AG04449 (cell line): Measurements from ENCODE around the gene CCDC85A.

Experiments
- CTCF ChIA-PET: fragments of 350-600 bp; formaldehyde crosslinking; extraction: SDS; loops from one replicate; lab custom pipeline; 2021; ENCODE audit warnings: antibody characterized with exemption; lab: Yijun Ruan, JAX
- POLR2A ChIA-PET: fragments of 400-600, 350-600 bp; formaldehyde crosslinking; extraction: SDS; loops from one replicate; lab custom pipeline; 2020; ENCODE audit warnings: antibody characterized with exemption, inconsistent platforms; lab: Yijun Ruan, JAX
- DNase-seq: peaks from one replicate; pipeline ENCODE4 v3.0.0-alpha.2; 2010; ENCODE audit warnings: low read depth, low spot score
- H3K4me3 ChIP-seq: 2 replicates; pipeline ENCODE4 v1.5.1; 2011; ENCODE audit warnings: low read depth, mild to moderate bottlenecking, control low read depth, low read length
- CTCF ChIP-seq: IDR thresholded peaks from one replicate; pipeline ENCODE4 v1.5.1; 2011; ENCODE audit warnings: mild to moderate bottlenecking, moderate library complexity, low read length, control low read depth, inconsistent platforms; ENCODE audit not compliant: insufficient read depth; ENCODE audit errors: missing control alignments

The CCDC85A gene

GRCh38 chr2:56185101-56185581 lies 1.4 kb downstream of the CCDC85A start:
- POLR2A ChIA-PET, result interaction anchor here (1.1 kb wide), 1 partner anchor 557 kb away, joined by 3 read pairs; no protein-coding TSS in a partner anchor
- TF ChIP-seq CTCF, result no peak
- peak overlapping the region; percentile 76 for H3K4me3 ChIP-seq
- DNase-seq, result no peak
- CTCF ChIA-PET, result interaction anchor here (0.6 to 3.9 kb wide), 17 partner anchors 9 to 1333 kb away, joined by 3 to 17 read pairs (median 7); no protein-coding TSS in a partner anchor

DNA sequence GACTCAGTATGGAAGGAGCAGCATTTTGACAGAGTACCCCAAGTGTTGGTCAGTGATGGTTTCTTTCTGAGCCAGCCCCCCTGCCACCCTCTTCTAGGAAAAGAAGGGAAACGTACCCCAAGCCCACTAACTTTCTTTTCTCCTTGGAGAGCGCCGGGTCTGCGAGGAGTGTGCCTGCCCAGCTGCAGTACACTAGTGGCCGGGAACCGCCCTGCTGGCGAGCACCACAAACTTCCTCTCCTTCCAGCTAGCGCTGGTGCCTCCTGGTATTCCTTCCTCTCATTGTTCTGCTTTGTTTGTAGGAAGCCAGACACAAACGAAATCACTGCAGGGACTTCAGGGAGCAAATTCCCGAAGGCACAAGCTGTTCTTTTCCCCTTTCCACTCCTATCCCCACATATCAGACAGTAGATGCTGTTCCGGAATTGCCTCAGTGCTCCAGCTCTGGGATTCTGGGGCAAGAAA lies 1.8 kb downstream of the CCDC85A start:
- POLR2A ChIA-PET, result interaction anchor here (1.1 kb wide), 1 partner anchor 556 kb away, joined by 3 read pairs; no protein-coding TSS in a partner anchor
- CTCF ChIA-PET, result interaction anchor here (0.6 to 3.9 kb wide), 10 partner anchors 11 to 1332 kb away, joined by 3 to 17 read pairs (median 5); no protein-coding TSS in a partner anchor

GRCh38 chr2:56191617-56192016 lies 7.8 kb downstream of the CCDC85A start:
- POLR2A ChIA-PET, result no interaction called here
- H3K4me3 ChIP-seq, result no peak overlapping the region
- peak; percentile 82 for TF ChIP-seq CTCF
- no peak for DNase-seq
- CTCF ChIA-PET, result interaction anchor here (0.7 to 3.1 kb wide), 13 partner anchors 10 to 1312 kb away, joined by 3 to 23 read pairs (median 3); no protein-coding TSS in a partner anchor

More for the DNA sequence above, 1.8 kb downstream of the CCDC85A start:
- TF ChIP-seq CTCF, result peak; percentile 48
- DNase-seq, result no peak
- H3K4me3 ChIP-seq, result peak overlapping the region; percentile 76

DNA sequence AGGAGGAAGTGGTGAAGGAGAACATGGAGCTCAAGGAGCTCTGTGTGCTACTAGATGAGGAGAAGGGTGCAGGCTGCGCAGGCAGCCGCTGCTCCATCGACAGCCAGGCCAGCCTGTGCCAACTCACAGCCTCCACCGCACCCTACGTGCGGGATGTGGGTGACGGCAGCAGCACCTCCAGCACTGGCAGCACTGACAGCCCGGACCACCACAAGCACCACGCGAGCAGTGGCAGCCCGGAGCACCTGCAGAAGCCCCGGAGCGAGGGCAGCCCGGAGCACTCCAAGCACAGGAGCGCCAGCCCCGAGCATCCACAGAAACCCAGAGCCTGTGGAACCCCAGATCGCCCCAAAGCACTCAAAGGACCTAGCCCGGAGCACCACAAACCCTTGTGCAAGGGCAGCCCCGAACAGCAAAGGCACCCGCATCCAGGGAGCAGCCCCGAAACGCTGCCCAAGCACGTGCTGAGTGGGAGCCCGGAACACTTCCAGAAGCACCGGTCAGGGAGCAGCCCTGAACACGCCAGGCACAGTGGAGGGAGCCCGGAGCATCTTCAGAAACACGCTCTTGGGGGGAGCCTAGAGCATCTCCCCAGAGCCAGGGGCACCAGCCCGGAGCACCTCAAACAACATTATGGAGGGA lies 9.0 kb downstream of the CCDC85A start:
- no peak for TF ChIP-seq CTCF
- no peak for DNase-seq
- POLR2A ChIA-PET, result no interaction called here
- H3K4me3 ChIP-seq, result no peak overlapping the region
- CTCF ChIA-PET, result interaction anchor here (1.1 to 3.1 kb wide), 4 partner anchors 12 to 558 kb away, joined by 4 to 23 read pairs (median 8); no protein-coding TSS in a partner anchor

DNA sequence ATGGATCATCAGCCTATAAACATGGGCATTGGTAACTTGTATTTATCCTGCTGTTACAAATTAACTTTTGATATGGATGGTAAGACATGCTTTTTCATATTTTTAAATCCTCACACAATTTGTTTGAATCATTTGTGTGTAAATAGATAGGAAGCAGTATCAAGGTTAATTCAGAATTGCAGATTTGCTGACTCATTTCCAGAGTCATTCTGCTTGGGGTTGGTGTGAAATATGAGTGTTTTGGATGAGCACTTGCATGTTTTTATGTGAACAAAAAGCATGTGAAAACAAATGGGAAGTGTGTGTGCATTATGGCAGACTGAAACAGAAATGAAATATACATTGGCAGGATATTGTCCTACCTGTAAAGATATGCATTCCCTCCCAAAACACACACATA lies 11.8 kb downstream of the CCDC85A start:
- ChIA-PET POLR2A (no interaction called here), CTCF (interaction anchor here (1.2 to 2.1 kb wide), 3 partner anchors 9 to 325 kb away, joined by 3 to 9 read pairs (median 5); partner anchors contain the start of gene CCDC85A)
- no peak for TF ChIP-seq CTCF
- DNase-seq, result no peak
- no peak overlapping the region for H3K4me3 ChIP-seq

GRCh38 chr2:56197816-56198215 lies 14.0 kb downstream of the CCDC85A start:
- ChIA-PET CTCF (interaction anchor here (1.9 to 2.1 kb wide), 2 partner anchors 10 to 14 kb away, joined by 4 to 9 read pairs; partner anchors contain the start of gene CCDC85A), POLR2A (no interaction called here)
- no peak overlapping the region for H3K4me3 ChIP-seq
- no peak for TF ChIP-seq CTCF
- no peak for DNase-seq
